Vein endothelial cell (primary cell): ENCODE data around the gene PRKN. TPM values are rescaled to one million over a fixed set of nuclear protein-coding genes. Genes with fewer than 3 reads are reported as not detected.

Experiments used
- total RNA-seq: library from RNA; depleted of rRNA; stranded (reverse); fragments of >200 nt; gene quantifications from 2 replicates; pipeline ENCODE4 v1.2.3, GENCODE V29; 2012

Gene PRKN
- total RNA-seq = 0.76 and 1.6 TPM in 2 replicates

DNA sequence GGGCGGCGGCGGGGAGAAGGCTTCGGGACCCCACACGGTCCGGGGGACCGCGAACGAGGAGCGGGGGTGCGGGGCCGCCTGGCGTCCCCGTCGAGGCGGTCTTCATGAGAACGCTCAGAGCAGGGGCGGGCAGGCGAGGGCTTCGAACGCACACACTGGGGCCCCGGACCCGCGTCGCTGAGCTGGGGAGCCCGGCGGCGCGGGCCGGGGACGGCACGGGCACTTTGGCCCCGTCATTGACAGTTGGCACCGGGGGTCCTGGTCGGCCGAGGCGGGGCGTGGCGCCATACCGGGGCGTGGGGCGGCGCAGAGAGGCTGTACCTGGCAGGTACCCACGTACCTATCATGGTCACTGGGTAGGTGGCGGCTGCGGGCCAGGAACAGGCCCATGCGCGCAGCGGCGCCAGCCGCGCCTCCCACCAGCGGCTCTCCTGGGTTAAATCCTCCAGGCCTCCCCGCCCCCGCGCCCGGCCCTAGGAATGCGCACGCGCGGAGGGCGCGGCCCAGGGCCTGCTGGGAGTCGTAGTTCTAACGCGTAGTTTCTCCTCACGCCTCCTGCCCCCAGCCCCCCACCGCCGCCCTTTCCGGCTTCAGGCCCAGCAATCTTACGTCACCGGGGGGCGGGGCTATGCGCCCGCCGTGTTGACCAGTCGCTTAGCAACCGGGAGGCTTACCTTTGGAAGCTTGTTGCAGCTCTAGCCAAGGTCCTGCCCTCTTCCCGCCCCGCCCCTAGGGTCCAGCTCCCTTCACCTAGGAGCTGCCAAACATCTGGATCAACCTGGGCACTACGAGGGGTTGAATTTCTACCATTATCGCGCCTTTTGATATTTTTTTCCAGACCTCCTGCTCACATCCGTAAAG is at the start of gene PRKN, which contains the start of gene PACRG:
Gene PRKN (minus strand): TSS at position 445 of the 861 bp plus-strand sequence.
Gene PACRG (plus strand): TSS at position 653 of the 861 bp plus-strand sequence.

Other genes with a start within 250 kb of the PRKN start
- 0.33 TPM in 1 of 2 replicates, not detected in the other for gene PACRG, start 208 bp upstream of the PRKN start, total RNA-seq